Trophoblast cell (in vitro differentiated cells and primary cell): ENCODE data around the gene ATM.

Source experiments
- DNase-seq, 2 donors: peaks; one replicate each; pipeline ENCODE4 v3.0.0-alpha.2; 2016
- H2AFZ ChIP-seq: 2 replicates; pipeline ENCODE4 v1.6.1; 2013; ENCODE audit warnings: low read length, moderate library complexity, mild to moderate bottlenecking; ENCODE audit not compliant: insufficient read depth, poor library complexity
- H2AK5ac ChIP-seq: 2 replicates; pipeline ENCODE4 v1.6.1; 2013; ENCODE audit warnings: mild to moderate bottlenecking, low read length
- H2BK120ac ChIP-seq: 2 replicates; pipeline ENCODE4 v1.6.1; 2013; ENCODE audit warnings: low read length, mild to moderate bottlenecking, moderate library complexity; ENCODE audit not compliant: insufficient read depth, poor library complexity
- H2BK12ac ChIP-seq: 2 replicates; pipeline ENCODE4 v1.6.1; 2013; ENCODE audit warnings: mild to moderate bottlenecking, low read length, moderate library complexity
- H2BK5ac ChIP-seq: 2 replicates; pipeline ENCODE4 v1.6.1; 2013; ENCODE audit warnings: low read length, low read depth, moderate library complexity, mild to moderate bottlenecking; ENCODE audit not compliant: poor library complexity
- H3K14ac ChIP-seq: 2 replicates; pipeline ENCODE4 v1.6.1; 2013; ENCODE audit warnings: mild to moderate bottlenecking, low read length
- H3K18ac ChIP-seq: 2 replicates; pipeline ENCODE4 v1.6.1; 2013; ENCODE audit warnings: mild to moderate bottlenecking, low read length
- H3K23ac ChIP-seq: 2 replicates; pipeline ENCODE4 v1.6.1; 2013; ENCODE audit warnings: low read length
- H3K27ac ChIP-seq: 2 replicates; pipeline ENCODE4 v1.5.1; 2013; ENCODE audit warnings: low read depth, mild to moderate bottlenecking, inconsistent platforms, low read length, moderate library complexity
- H3K27me3 ChIP-seq: 2 replicates; pipeline ENCODE4 v1.6.1; 2013; ENCODE audit warnings: inconsistent platforms, mild to moderate bottlenecking, low read length, moderate library complexity; ENCODE audit not compliant: insufficient read depth
- H3K36me3 ChIP-seq, 2 experiments: 1 replicate in 1 of 2; 2 replicates in 1 of 2; pipeline ENCODE4 v1.6.1; 2013; ENCODE audit warnings: low read length in 2 of 2, mild to moderate bottlenecking in 2 of 2, moderate library complexity in 1 of 2; ENCODE audit not compliant: insufficient read depth in 2 of 2, control insufficient read depth in 1 of 2
- H3K4ac ChIP-seq: 2 replicates; pipeline ENCODE4 v1.6.1; 2013; ENCODE audit warnings: low read depth, mild to moderate bottlenecking, low read length, moderate library complexity
- H3K4me1 ChIP-seq, 2 experiments: 1 replicate in 1 of 2; 2 replicates in 1 of 2; pipeline ENCODE4 v1.6.1; 2013; ENCODE audit warnings: low read length in 2 of 2, mild to moderate bottlenecking in 2 of 2, moderate library complexity in 1 of 2; ENCODE audit not compliant: insufficient read depth in 2 of 2, control insufficient read depth in 1 of 2
- H3K4me2 ChIP-seq: 2 replicates; pipeline ENCODE4 v1.6.1; 2013; ENCODE audit warnings: inconsistent platforms, mild to moderate bottlenecking, low read length, moderate library complexity
- H3K4me3 ChIP-seq: 2 replicates; pipeline ENCODE4 v1.5.1; 2013; ENCODE audit warnings: mild to moderate bottlenecking, low read depth, low read length, inconsistent platforms
- H3K79me1 ChIP-seq: one replicate; pipeline ENCODE4 v1.6.1; 2013; ENCODE audit warnings: low read length
- H3K79me2 ChIP-seq: 2 replicates; pipeline ENCODE4 v1.6.1; 2013; ENCODE audit warnings: low read length, mild to moderate bottlenecking; ENCODE audit not compliant: control insufficient read depth, insufficient read depth, poor library complexity
- H3K9ac ChIP-seq: 2 replicates; pipeline ENCODE4 v1.6.1; 2013; ENCODE audit warnings: mild to moderate bottlenecking, low read length
- H3K9me3 ChIP-seq: 2 replicates; pipeline ENCODE4 v1.6.1; 2013; ENCODE audit warnings: low read depth, mild to moderate bottlenecking, control low read depth, inconsistent platforms, low read length; ENCODE audit not compliant: insufficient read depth
- H4K12ac ChIP-seq: 2 replicates; pipeline ENCODE4 v1.6.1; 2013; ENCODE audit warnings: low read depth, mild to moderate bottlenecking, low read length, moderate library complexity
- H4K8ac ChIP-seq: 2 replicates; pipeline ENCODE4 v1.6.1; 2013; ENCODE audit warnings: low read depth, mild to moderate bottlenecking, low read length, moderate library complexity
- H4K91ac ChIP-seq: one replicate; pipeline ENCODE4 v1.6.1; 2013; ENCODE audit warnings: low read depth, mild to moderate bottlenecking, low read length, moderate library complexity
- WGBS: extraction: QIAGEN DNeasy Blood & Tissue Kit; methylation state at CpG from one replicate; pipeline ENCODE4 v1.1.7; 2013; ENCODE audit warnings: missing lambda C conversion rate; ENCODE audit not compliant: insufficient read length, insufficient coverage; ENCODE audit errors: extremely low coverage; 5-methylcytosine and 5-hydroxymethylcytosine counted together

Gene ATM

DNA sequence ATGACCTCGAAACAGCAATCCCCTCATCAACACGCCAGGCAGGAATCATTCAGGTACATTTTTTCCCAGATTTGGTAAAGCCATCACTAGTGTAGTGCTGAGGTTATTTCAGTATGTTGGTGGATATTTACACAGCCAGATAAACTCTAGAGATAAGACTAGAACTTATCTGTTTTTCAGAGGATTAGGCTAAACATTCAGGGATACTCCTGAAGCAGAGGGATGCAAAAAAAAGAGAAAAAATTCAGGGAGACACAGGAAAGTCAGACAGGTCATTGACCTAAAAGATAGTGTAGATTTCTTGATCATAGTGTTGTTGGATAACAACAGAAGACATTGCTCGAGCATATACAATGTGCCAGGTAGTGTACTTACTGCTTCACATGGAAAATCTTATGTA, 93.2 kb downstream of the ATM start:
- Histone ChIP-seq H3K18ac (no peak overlapping the region), H4K12ac (no peak overlapping the region), H3K27me3 (no peaks in the 10 kb centered on the region), H3K79me1 (no peaks in the 10 kb centered on the region), H4K8ac (no peak overlapping the region), H3K4me1 (no peaks in the 10 kb centered on the region), H2BK12ac (no peak overlapping the region), H3K79me2 (no peaks in the 10 kb centered on the region), H3K4me3 (no peak overlapping the region), H3K36me3 (peaks cover 4% of the 10 kb centered on the region in 2 experiments), H2BK120ac (no peak overlapping the region), H2AK5ac (no peak overlapping the region), H3K9me3 (peaks cover 2% of the 10 kb centered on the region), H2AFZ (no peak overlapping the region), H3K9ac (no peak overlapping the region), H3K4ac (no peak overlapping the region), H3K4me2 (no peak overlapping the region), H4K91ac (no peak overlapping the region), H3K23ac (no peak overlapping the region), H3K14ac (no peak overlapping the region), H3K27ac (no peak overlapping the region), H2BK5ac (no peak overlapping the region)
- WGBS = no CpG with 5 or more reads among the region's 3 CpGs
- DNase-seq = no peak

DNA sequence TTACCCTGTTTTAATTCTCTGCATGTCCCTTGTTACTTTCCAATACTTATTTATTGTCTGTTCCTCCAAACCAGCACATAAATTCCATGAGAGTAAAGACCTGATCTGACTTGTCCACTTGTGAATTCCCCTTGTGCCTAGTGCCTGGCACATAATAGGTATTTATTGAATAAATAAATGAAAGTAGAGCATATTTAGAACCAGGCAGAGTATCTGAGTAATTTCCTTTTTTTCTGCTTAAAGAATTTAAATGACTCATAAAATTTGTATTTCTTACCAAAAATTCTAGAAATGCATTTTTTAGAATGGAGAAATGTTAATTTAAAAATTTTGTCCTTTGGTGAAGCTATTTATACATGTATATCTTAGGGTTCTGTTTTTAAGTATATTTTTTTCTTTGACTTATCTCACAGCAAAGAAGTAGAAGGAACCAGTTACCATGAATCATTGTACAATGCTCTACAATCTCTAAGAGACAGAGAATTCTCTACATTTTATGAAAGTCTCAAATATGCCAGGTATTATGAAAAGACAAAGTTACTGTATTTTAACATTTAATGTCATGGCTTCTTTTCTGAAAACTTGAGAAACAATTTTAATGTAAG, 96.8 kb downstream of the ATM start:
- Histone ChIP-seq H3K23ac (no peak overlapping the region), H3K79me1 (no peaks in the 10 kb centered on the region), H3K4ac (no peak overlapping the region), H2AK5ac (no peak overlapping the region), H3K4me1 (no peaks in the 10 kb centered on the region), H3K79me2 (no peaks in the 10 kb centered on the region), H2BK5ac (no peak overlapping the region), H2BK120ac (no peak overlapping the region), H3K4me3 (no peak overlapping the region), H3K9ac (no peak overlapping the region), H2BK12ac (no peak overlapping the region), H3K36me3 (peaks cover 0 to 1% of the 10 kb centered on the region in 2 experiments), H4K91ac (no peak overlapping the region), H3K14ac (no peak overlapping the region), H3K27ac (no peak overlapping the region), H3K4me2 (no peak overlapping the region), H4K8ac (no peak overlapping the region), H2AFZ (no peak overlapping the region), H4K12ac (no peak overlapping the region), H3K18ac (no peak overlapping the region), H3K9me3 (no peaks in the 10 kb centered on the region), H3K27me3 (no peaks in the 10 kb centered on the region)
- peak in 1 of 2 donors; percentile 23 for DNase-seq

DNA sequence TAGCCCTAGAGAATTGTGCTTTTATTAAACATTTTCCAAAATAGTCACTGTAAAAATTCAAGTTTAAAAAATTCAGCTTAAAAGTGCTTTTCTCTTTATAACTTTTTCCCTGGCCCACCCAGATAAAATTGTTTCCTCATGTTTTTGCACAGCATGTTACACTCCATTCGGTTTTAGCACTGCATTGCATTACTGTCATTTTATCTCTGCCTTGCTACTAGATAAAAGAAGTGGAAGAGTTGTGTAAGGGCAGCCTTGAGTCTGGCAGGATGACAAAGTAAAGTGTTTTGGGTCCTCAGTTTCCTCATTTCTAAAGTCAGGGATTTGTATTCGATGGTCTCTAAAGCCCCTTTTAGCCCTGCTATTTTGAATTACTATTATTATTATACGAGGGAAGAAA, 99.8 kb downstream of the ATM start:
- H3K27ac ChIP-seq = no peak overlapping the region
- H3K36me3 ChIP-seq = peaks cover 0 to 5% of the 10 kb centered on the region in 2 experiments
- no peak overlapping the region for H2BK12ac ChIP-seq
- no peak overlapping the region for H2AFZ ChIP-seq
- H3K18ac ChIP-seq = no peak overlapping the region
- DNase-seq = no peak
- no peaks in the 10 kb centered on the region for H3K79me2 ChIP-seq
- no CpG with 5 or more reads among the region's 3 CpGs for WGBS
- H2BK5ac ChIP-seq = no peak overlapping the region
- H4K91ac ChIP-seq = no peak overlapping the region
- H4K12ac ChIP-seq = no peak overlapping the region
- H3K9ac ChIP-seq = no peak overlapping the region
- H2AK5ac ChIP-seq = no peak overlapping the region
- H3K4me1 ChIP-seq = no peaks in the 10 kb centered on the region
- no peak overlapping the region for H3K23ac ChIP-seq
- H3K27me3 ChIP-seq = no peaks in the 10 kb centered on the region
- H3K4me2 ChIP-seq = no peak overlapping the region
- no peak overlapping the region for H3K4ac ChIP-seq
- H3K4me3 ChIP-seq = no peak overlapping the region
- no peak overlapping the region for H4K8ac ChIP-seq
- no peak overlapping the region for H2BK120ac ChIP-seq
- no peak overlapping the region for H3K14ac ChIP-seq
- no peaks in the 10 kb centered on the region for H3K9me3 ChIP-seq
- H3K79me1 ChIP-seq = no peaks in the 10 kb centered on the region

DNA sequence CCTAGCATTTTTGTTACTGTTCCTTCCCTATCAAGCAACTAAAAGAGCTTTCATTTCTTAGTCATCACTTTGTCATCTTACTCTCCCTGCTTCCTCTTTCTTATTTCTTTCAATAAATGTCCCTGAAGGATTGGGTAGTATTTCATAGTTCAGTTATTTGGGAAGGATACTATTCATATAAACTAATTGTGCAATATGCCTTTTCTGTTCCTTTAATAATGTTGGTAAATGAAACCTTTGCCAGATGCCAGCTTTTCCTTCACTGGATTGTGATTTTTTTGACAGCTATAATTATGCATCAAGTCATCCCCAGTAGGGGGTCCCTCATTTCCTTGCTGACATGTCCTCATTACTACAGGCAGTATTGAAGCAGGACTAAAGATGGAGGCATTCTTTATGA, 101.7 kb downstream of the ATM start:
- Histone ChIP-seq H2BK12ac (no peak overlapping the region), H3K36me3 (peaks cover 0 to 5% of the 10 kb centered on the region in 2 experiments), H3K4me1 (no peaks in the 10 kb centered on the region), H3K79me1 (no peaks in the 10 kb centered on the region), H3K9ac (no peak overlapping the region), H2BK120ac (no peak overlapping the region), H3K23ac (no peak overlapping the region), H3K27ac (no peak overlapping the region), H3K4me2 (no peak overlapping the region), H3K4me3 (no peak overlapping the region), H3K14ac (no peak overlapping the region), H4K12ac (no peak overlapping the region), H3K9me3 (no peaks in the 10 kb centered on the region), H3K18ac (no peak overlapping the region), H3K4ac (no peak overlapping the region), H4K91ac (no peak overlapping the region), H3K79me2 (no peaks in the 10 kb centered on the region), H3K27me3 (no peaks in the 10 kb centered on the region), H2AFZ (no peak overlapping the region), H4K8ac (no peak overlapping the region), H2AK5ac (no peak overlapping the region), H2BK5ac (no peak overlapping the region)
- no peak for DNase-seq
